ENCODE data around the gene NCAM2.

DNA sequence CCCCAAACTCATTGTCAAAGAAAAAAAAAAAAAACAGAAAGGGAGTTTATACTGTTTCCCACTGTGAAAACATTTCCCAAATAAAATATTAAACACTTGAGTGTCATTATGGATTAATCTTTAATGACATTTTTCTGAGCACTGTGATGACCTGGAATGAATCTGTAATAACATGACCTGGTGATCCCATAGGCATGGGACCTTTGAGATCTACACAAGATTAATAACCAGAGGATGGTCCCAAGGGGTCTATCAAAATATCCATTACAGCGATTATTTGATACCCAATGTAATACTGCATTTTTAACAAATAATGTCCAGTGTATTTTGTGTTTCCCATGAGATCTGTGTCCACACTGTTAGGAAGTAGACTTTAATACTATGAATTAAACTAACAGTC, 32.4 kb upstream of the NCAM2 start:
- TF ChIP-seq CTCF (IDR thresholded peaks at IDR 0.05) (no peak), EZH2 (IDR thresholded peaks at IDR 0.05) (no peak)

Measured in neural progenitor cell (in vitro differentiated cells).